ENCODE results near the gene RAP1B.

DNA sequence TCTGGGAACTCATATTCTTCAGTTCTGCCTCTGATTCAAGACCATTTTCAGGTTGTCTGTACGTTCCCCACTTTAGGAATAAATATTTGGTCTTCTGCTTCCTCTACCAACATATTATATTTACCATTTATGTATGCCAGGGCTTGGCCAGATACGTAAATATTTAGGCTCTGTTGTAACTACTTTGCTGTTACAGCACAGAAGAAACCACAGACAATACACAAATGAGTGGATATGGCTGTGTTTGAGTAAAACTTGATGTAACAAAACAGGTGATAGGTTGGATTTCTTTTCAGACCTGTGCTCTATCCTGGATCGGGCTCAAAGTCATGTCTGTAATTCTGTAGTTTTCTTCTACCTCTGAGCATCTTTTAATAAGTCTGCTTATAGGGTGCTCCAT is 37.5 kb downstream of the RAP1B start:
- TF ChIP-seq CTCF (conservative IDR thresholded peaks at IDR 0.05; ENCODE audit: low read length) (no peak), EZH2phosphoT487 (IDR thresholded peaks at IDR 0.05; ENCODE audit: borderline replicate concordance) (no peak)

All from Loucy (cell line).